Skeletal muscle tissue (tissue), 4 donors: ENCODE data around the gene RBKS. TPM values are rescaled to one million over a fixed set of nuclear protein-coding genes. Genes with fewer than 3 reads are reported as not detected.

ENCODE experiments used
- H3K27ac ChIP-seq: one replicate; pipeline ENCODE4 v1.7.0; 2013; ENCODE audit warnings: mild to moderate bottlenecking, low read depth, low read length, inconsistent platforms
- H3K27me3 ChIP-seq, 3 donors: one replicate each; pipeline ENCODE4 v1.7.0; 2013; ENCODE audit warnings: low read length in 3 of 3; ENCODE audit not compliant: control insufficient read depth in 3 of 3, insufficient read depth in 3 of 3
- H3K36me3 ChIP-seq, 3 donors: one replicate each; pipeline ENCODE4 v1.7.0; 2013; ENCODE audit warnings: low read length in 3 of 3; ENCODE audit not compliant: control insufficient read depth in 3 of 3, insufficient read depth in 3 of 3
- H3K4me1 ChIP-seq, 3 donors: one replicate each; pipeline ENCODE4 v1.7.0; 2013; ENCODE audit warnings: low read length in 3 of 3, mild to moderate bottlenecking in 3 of 3; ENCODE audit not compliant: control insufficient read depth in 3 of 3, insufficient read depth in 3 of 3
- H3K4me3 ChIP-seq, 3 donors: one replicate each; pipeline ENCODE4 v1.7.0; 2013; ENCODE audit warnings: low read length in 3 of 3
- H3K9ac ChIP-seq, 3 donors: one replicate each; pipeline ENCODE4 v1.7.0; 2013; ENCODE audit warnings: low read length in 3 of 3, mild to moderate bottlenecking in 3 of 3, moderate library complexity in 2 of 3, low read depth in 1 of 3
- H3K9me3 ChIP-seq, 3 donors: one replicate each; pipeline ENCODE4 v1.7.0; 2013; ENCODE audit warnings: low read length in 3 of 3; ENCODE audit not compliant: control insufficient read depth in 3 of 3
- total RNA-seq: library from RNA; depleted of rRNA; stranded (reverse); fragments of >200 nt; gene quantifications from one replicate; pipeline ENCODE4 v1.2.3, GENCODE V29; 2014
- donor health status: Osteomylitis.

RBKS gene
- total RNA-seq, 1 donor from 2014 or later, result 2.1 TPM

DNA sequence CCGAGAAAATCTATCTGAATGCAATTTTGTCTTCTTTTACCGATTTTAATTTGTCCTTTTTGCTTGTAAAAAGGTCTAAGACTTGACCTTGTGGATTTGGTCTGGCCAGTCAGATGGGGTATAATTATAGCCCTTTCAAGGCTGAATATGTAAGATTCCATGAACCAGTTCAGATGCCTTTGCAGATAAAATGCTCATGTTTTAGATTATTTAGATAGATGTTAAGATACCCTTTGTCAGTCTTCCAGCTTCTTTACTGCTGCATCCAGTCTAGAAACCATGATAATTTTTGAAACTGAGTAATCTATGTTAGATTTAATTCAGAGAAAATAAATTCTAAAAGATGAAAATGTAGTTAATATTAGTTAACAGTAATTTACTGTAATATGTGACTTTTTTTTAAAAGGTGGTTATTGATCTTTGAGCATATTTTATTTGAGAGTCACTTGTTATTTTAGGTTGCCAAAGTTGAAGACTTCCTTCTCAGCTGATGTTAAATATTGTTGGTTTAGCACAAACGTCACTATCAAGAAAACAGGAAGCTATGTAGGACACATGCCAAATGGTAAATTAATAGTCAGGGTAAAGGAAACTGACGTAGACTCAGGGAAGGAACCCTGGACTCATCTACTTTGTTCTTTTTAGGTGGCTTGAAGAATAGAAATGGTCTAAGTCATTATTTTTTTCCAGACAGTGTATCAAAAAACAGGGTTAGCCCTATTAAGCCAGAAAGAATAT is 30.1 kb upstream of the RBKS start:
- Histone ChIP-seq H3K9me3 (no peaks in the 10 kb centered on the region), H3K9ac (no peak overlapping the region), H3K4me3 (no peak overlapping the region), H3K27me3 (no peaks in the 10 kb centered on the region), H3K4me1 (peaks cover 7 to 12% (median 12%) of the 10 kb centered on the region in 3 donors), H3K36me3 (no peaks in the 10 kb centered on the region), H3K27ac (peak overlapping the region; percentile 28)

DNA sequence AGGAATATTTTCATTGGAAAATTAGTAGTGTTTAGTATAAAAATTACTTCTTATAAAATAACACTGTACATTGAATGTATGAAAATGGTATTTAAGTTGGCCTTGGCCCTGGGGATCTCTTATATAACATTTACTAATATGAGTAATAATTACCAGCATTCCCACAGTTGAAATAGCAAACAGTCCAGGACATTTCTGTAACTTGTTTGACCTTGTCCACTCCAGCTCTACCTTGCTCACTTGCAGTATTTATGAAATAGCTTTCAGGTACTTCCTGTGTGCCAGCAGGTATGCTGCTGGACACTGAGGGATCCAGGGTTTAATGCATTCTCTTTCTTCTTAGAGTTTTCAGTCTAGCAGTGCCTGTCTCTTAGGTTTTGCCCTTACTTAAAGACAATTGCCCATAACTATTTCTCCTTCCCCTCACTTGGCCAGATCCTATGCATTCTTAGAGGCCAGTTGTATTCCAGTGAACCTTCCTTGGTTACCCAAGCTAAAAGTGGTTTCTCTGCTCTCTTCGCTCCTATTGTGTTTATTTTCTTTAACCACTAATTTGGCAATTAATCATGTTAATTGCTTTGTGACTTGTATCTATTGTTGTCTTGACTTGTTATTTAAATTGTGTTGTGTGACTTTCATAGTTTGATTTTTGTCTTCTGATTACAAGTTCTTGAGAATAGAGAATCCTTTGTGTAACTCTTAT is 26.3 kb upstream of the RBKS start:
- Histone ChIP-seq H3K9ac (no peak overlapping the region), H3K4me3 (no peak overlapping the region), H3K27ac (no peak overlapping the region), H3K9me3 (no peaks in the 10 kb centered on the region), H3K27me3 (no peaks in the 10 kb centered on the region), H3K36me3 (no peaks in the 10 kb centered on the region), H3K4me1 (peaks cover 16 to 29% (median 18%) of the 10 kb centered on the region in 3 donors)

DNA sequence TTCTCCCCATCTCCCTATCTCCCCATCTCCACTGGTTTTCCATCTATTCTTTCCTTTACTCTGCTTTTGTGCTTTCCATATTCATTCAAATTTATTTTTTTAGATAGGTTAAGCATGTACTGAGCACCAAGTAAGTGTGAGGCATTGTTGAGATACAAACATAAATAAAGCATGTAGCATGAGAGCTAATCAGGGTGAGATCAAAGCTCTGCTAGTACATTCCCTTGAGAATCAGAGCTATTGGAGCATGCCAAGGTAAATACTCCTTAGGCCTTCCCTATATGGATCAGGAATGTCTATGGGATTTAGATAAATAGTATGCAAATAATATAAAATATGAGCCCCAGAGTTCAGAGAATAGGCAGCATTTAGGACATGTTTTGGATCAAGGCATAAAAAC is 25.7 kb upstream of the RBKS start:
- Histone ChIP-seq H3K4me1 (peaks cover 16 to 31% (median 18%) of the 10 kb centered on the region in 3 donors), H3K9ac (no peak overlapping the region), H3K4me3 (no peak overlapping the region), H3K27ac (no peak overlapping the region), H3K27me3 (no peaks in the 10 kb centered on the region), H3K9me3 (no peaks in the 10 kb centered on the region), H3K36me3 (no peaks in the 10 kb centered on the region)

DNA sequence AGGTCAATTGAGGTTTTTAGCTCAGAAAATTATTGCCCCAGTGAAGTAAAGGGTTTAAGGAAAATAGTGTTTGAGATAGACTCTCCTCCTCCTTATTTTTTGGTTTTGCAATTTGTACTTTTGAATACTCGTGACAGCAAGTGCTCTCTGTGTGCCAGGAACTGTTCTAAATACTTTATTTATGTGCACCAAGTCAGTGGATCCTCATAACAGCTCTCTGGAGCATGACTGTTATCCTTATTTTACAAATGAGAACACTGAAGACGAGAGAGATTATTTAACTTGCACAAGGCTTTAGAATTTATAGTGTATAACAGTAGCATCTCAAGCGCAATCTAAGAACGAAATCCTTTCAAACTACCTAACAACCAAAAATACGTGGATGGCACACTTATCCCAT is 25.0 kb upstream of the RBKS start:
- H3K4me3 ChIP-seq, result no peak overlapping the region
- H3K27me3 ChIP-seq, result no peaks in the 10 kb centered on the region
- H3K36me3 ChIP-seq, result no peaks in the 10 kb centered on the region
- H3K4me1 ChIP-seq, result peaks cover 13 to 31% (median 18%) of the 10 kb centered on the region in 3 donors
- peak overlapping the region in 1 of 3 donors; percentile 11 for H3K9ac ChIP-seq
- H3K27ac ChIP-seq, result no peak overlapping the region
- H3K9me3 ChIP-seq, result no peaks in the 10 kb centered on the region

DNA sequence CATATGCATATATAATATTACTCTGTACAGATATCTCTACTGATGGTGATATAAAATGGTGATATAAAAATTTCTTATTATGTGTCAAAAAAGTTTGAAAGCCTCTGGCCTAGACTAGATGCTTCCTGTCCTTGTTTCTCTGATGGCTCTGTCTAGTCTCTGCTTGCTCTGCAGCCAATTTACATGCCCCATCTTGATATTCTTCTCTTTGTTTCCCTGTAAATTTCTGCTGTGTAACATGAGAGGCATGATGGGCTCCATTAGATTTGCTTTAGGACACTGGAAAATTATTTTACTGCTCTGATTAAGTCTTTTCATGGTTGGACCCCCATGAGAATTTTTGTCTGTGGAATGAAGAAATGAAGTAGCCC is 24.6 kb upstream of the RBKS start:
- Histone ChIP-seq H3K4me1 (peaks cover 16 to 35% (median 18%) of the 10 kb centered on the region in 3 donors), H3K27me3 (no peaks in the 10 kb centered on the region), H3K9me3 (no peaks in the 10 kb centered on the region), H3K36me3 (no peaks in the 10 kb centered on the region), H3K9ac (no peak overlapping the region), H3K27ac (no peak overlapping the region), H3K4me3 (no peak overlapping the region)

DNA sequence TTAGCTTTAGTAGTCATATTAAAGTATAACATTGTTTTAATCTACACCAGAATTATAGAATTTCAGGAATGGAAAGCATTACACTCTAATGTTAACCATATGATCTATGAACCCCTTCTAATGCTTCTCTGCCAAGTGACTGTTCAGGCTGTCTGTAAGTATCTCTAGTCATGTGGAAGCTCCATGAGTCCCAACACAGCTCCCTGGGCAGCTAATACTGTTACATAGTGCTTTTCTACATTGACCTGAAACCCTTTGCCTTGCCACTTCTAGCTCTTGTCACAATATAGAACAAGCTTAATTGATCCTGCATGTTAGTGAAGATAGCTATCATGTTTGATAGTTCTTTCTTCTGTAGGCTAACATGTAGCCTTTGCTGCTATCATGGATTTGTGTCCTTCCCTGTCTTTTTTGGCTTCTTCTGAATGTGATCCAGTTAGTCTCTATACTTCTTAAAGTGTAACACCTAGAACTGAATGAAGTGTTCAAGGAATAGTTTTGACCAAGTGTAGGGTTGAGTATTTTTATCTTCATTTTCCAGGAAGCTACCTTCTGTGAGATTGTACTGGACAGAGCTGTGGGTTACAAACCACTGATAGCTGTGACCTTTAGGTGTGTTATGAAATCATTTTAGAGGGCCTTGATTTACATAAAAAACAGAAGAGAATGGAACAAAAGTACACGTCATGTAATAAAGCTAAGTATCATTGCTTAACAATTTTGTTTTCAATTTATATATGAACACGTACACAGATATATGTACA is 24.0 kb upstream of the RBKS start:
- Histone ChIP-seq H3K4me3 (no peak overlapping the region), H3K9me3 (no peaks in the 10 kb centered on the region), H3K36me3 (no peaks in the 10 kb centered on the region), H3K4me1 (peaks cover 16 to 36% (median 18%) of the 10 kb centered on the region in 3 donors), H3K9ac (no peak overlapping the region), H3K27me3 (no peaks in the 10 kb centered on the region), H3K27ac (no peak overlapping the region)

DNA sequence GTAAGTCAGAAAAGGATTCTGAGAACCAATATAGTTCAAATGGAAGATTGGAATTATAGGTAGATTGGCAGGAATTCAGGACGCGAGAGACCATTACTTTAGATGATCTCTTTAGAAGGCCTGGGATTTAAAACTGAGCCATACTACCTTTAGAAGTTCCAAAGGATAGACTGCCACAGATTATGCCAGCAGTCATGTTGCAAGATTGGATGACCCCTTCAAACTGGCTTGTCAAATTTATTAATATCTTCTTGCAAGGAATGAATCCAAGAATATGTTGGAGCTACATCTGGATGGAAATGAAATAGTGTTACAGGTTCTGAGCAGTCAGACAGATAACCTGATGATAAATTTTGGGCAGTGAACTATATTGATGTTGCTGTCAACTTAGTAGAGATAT is 22.3 kb upstream of the RBKS start:
- H3K27ac ChIP-seq, result no peak overlapping the region
- no peak overlapping the region for H3K4me3 ChIP-seq
- no peak overlapping the region for H3K9ac ChIP-seq
- no peaks in the 10 kb centered on the region for H3K9me3 ChIP-seq
- no peaks in the 10 kb centered on the region for H3K36me3 ChIP-seq
- no peaks in the 10 kb centered on the region for H3K27me3 ChIP-seq
- H3K4me1 ChIP-seq, result peaks cover 16 to 36% (median 18%) of the 10 kb centered on the region in 3 donors

DNA sequence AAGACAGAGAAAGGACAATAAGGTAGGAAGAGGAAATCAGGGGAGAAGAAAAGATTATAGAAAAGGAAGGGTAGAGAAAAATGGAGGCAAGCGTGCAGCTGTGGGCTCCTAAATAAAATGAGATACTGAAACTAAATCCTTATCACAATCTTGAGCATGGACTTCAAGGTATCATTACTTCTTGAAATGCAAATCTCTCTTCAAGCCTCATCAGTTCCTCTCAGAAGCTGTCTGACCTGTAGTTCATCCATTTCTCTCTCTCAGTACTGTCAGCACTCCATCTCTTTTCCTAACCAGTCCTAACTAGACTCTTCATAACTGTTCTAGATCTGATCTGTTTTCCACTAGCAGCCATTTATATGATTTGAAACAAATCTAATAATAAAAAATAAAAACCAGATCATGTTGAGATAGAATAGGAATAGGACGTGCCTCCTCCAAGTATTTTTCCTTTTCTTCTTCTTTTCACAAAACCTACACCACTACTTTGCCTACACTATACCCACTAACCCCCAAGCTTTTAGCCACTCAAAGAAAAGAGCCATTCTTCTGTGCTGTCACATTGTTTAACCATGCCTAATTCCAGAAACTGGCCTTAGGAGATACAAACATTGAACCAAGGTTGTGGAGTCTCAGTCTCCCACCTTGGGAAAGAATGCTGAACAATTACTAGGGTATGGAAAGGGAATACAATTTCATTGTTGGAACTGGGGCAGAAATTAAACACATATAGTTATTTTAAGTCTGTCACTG is 21.4 kb upstream of the RBKS start:
- Histone ChIP-seq H3K27ac (no peak overlapping the region), H3K9ac (no peak overlapping the region), H3K27me3 (no peaks in the 10 kb centered on the region), H3K4me3 (no peak overlapping the region), H3K4me1 (peaks cover 15 to 35% (median 18%) of the 10 kb centered on the region in 3 donors), H3K36me3 (no peaks in the 10 kb centered on the region), H3K9me3 (no peaks in the 10 kb centered on the region)

DNA sequence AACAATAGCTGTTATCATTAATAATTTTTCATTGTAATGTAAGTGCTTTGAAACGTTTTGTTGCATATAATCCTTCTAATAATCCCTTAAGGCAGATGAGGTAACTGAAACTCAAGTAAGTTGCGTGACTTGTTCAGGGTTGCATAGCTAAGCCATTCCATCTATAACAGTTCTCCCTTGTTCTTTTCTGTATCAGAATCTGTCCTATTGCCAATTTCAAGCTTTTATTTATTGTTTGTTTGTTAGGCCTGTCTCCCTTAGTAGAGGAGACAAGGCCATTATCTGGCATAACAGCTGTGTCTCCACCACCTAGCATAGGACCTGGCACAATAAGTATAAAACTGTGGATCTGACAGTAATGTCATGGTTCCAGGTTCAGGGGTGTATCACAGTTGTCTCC is 19.7 kb upstream of the RBKS start:
- no peak overlapping the region for H3K9ac ChIP-seq
- H3K9me3 ChIP-seq, result no peaks in the 10 kb centered on the region
- H3K27ac ChIP-seq, result no peak overlapping the region
- peaks cover 8 to 20% (median 9%) of the 10 kb centered on the region in 3 donors for H3K4me1 ChIP-seq
- no peak overlapping the region for H3K4me3 ChIP-seq
- no peaks in the 10 kb centered on the region for H3K27me3 ChIP-seq
- no peaks in the 10 kb centered on the region for H3K36me3 ChIP-seq
